K562 (cell line): ENCODE measurements around the gene FOXS1. TPM values are rescaled to one million over a fixed set of nuclear protein-coding genes. Genes with fewer than 3 reads are reported as not detected.

Source experiments
- MCM7 ChIP-seq, 2 experiments: fragments of 450-650 bp; IDR thresholded peaks; 2 replicates each; pipeline ENCODE4 v1.6.1; 2016 to 2018
- NFATC3 ChIP-seq: fragments of 450-650 bp; IDR thresholded peaks from 2 replicates; pipeline ENCODE4 v1.6.1; 2017; ENCODE audit warnings: mild to moderate bottlenecking
- TAF7 ChIP-seq: fragments of 450-650 bp; IDR thresholded peaks from 2 replicates; pipeline ENCODE4 v1.6.1; 2016; ENCODE audit warnings: missing genetic modification characterization, missing compliant biosample characterization
- ZNF217 ChIP-seq: sonication (generic); formaldehyde crosslinking; IDR thresholded peaks from 2 replicates; pipeline ENCODE4 v1.8.0; 2022; ENCODE audit warnings: mild to moderate bottlenecking, missing genetic modification reagents
- polyA plus RNA-seq, 8 experiments: library from polyadenylated mRNA; depleted of rRNA in 4 of 8; stranded (reverse) in 5 of 8; unstranded in 3 of 8; fragments of >200 nt; fragmentation: Nextera tagmentation in 2 of 8; fragmentation: Illumina TruSeq in 1 of 8; extraction: Ambion mirVana in 2 of 8; extraction: Trizol in 1 of 8; gene quantifications; 2 replicates each; pipeline versions ENCODE4 v1.2.1 to v1.2.3, GENCODE V29; 2011 to 2014; ENCODE audit warnings: inconsistent platforms in 1 of 8, missing spikeins in 1 of 8
- total RNA-seq, 7 experiments: library from RNA; depleted of rRNA in 6 of 7; stranded (reverse); fragments of >200 nt in 6 of 7; fragmentation: Illumina TruSeq in 2 of 7; extraction: Trizol in 2 of 7; gene quantifications; 2 replicates each; pipeline versions ENCODE4 v1.2.1 to v1.2.3, GENCODE V29; 2011 to 2021; ENCODE audit warnings: low replicate concordance in 1 of 7
- TF ChIP-seq, protein P1 (sequence below): fragments of 200-800 bp; sonication (Bioruptor generic); IDR thresholded peaks from 2 replicates; pipeline ENCODE4 v1.6.1; 2016; ENCODE audit warnings: missing genetic modification characterization, missing compliant biosample characterization
- TF ChIP-seq, protein P2 (sequence below), 2 experiments: fragments of 450-650 bp; formaldehyde crosslinking in 1 of 2; IDR thresholded peaks; 2 replicates each; pipeline versions ENCODE4 v1.4.0 to v1.6.1; 2014 to 2020; ENCODE audit warnings: mild to moderate bottlenecking in 2 of 2, borderline replicate concordance in 1 of 2, low read depth in 1 of 2
- TF ChIP-seq, protein P3 (sequence below), 2 experiments: fragments of 250-450 bp in 1 of 2; fragments of 450-650 bp in 1 of 2; sonication (Bioruptor Pico) in 1 of 2; IDR thresholded peaks; 2 replicates each; pipeline versions ENCODE4 v1.6.1 to v1.8.0; 2016 to 2021; ENCODE audit warnings: mild to moderate bottlenecking in 2 of 2, moderate library complexity in 2 of 2, missing compliant biosample characterization in 1 of 2, missing genetic modification characterization in 1 of 2
- TF ChIP-seq, protein P4 (sequence below): fragments of 450-650 bp; IDR thresholded peaks from 2 replicates; pipeline ENCODE4 v1.6.1; 2016

Gene FOXS1
- total and polyA plus RNA-seq, 9 of the 15 experiments (the other 6 are each of a cell fraction or from before 2014, with no cell fraction given): not detected

DNA sequence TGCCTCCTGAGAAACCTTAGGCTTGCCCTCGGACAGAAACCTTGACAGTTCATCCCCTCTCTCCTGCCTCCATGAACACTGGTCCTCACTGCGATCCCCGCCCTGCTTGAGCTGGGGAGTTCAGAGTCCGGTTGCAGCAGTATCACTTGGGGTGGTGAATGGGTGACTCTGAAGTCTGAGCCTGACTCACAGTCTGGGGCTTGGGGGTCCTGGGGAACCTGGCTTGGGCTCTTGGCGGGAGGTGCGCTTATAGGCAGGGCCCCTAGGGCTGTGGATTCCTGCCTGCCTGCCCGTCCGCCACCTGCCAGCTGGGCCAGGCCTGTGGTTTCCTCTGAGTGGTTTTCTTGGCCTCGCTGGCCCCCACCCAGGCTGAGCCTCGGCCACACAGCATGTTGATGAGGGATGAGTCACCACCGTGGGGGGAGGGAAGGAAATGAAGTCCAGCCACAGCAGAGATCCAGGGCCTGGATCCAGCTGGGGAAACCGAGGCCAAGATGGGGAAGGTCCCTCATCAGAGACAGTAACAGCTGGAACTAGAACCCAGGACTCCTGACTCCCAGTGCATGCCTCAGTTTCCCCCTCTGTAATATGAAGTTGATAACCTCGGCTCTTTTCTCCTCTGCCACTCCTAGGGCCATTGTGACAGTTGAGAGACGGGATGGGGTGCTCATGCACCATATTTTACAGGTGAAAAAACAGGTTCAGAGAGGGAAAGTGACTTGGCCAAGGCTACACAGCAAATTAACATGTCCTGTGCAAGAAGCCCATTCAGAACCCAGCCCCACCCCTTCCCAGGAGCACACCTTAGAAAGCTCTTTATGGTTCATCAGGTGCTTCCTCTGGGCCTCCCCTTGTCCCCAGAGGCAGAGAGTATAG, 9.2 kb downstream of the FOXS1 start (continued):
- TF ChIP-seq, protein P1, sequence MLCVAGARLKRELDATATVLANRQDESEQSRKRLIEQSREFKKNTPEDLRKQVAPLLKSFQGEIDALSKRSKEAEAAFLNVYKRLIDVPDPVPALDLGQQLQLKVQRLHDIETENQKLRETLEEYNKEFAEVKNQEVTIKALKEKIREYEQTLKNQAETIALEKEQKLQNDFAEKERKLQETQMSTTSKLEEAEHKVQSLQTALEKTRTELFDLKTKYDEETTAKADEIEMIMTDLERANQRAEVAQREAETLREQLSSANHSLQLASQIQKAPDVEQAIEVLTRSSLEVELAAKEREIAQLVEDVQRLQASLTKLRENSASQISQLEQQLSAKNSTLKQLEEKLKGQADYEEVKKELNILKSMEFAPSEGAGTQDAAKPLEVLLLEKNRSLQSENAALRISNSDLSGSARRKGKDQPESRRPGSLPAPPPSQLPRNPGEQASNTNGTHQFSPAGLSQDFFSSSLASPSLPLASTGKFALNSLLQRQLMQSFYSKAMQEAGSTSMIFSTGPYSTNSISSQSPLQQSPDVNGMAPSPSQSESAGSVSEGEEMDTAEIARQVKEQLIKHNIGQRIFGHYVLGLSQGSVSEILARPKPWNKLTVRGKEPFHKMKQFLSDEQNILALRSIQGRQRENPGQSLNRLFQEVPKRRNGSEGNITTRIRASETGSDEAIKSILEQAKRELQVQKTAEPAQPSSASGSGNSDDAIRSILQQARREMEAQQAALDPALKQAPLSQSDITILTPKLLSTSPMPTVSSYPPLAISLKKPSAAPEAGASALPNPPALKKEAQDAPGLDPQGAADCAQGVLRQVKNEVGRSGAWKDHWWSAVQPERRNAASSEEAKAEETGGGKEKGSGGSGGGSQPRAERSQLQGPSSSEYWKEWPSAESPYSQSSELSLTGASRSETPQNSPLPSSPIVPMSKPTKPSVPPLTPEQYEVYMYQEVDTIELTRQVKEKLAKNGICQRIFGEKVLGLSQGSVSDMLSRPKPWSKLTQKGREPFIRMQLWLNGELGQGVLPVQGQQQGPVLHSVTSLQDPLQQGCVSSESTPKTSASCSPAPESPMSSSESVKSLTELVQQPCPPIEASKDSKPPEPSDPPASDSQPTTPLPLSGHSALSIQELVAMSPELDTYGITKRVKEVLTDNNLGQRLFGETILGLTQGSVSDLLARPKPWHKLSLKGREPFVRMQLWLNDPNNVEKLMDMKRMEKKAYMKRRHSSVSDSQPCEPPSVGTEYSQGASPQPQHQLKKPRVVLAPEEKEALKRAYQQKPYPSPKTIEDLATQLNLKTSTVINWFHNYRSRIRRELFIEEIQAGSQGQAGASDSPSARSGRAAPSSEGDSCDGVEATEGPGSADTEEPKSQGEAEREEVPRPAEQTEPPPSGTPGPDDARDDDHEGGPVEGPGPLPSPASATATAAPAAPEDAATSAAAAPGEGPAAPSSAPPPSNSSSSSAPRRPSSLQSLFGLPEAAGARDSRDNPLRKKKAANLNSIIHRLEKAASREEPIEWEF: no peak
- TF ChIP-seq MCM7 (IDR thresholded peaks at IDR 0.05) (no peak), ZNF217 (CRISPR knock-in tag) (no peak), NFATC3 (no peak), TAF7 (tag) (no peak)
- TF ChIP-seq, protein P2, sequence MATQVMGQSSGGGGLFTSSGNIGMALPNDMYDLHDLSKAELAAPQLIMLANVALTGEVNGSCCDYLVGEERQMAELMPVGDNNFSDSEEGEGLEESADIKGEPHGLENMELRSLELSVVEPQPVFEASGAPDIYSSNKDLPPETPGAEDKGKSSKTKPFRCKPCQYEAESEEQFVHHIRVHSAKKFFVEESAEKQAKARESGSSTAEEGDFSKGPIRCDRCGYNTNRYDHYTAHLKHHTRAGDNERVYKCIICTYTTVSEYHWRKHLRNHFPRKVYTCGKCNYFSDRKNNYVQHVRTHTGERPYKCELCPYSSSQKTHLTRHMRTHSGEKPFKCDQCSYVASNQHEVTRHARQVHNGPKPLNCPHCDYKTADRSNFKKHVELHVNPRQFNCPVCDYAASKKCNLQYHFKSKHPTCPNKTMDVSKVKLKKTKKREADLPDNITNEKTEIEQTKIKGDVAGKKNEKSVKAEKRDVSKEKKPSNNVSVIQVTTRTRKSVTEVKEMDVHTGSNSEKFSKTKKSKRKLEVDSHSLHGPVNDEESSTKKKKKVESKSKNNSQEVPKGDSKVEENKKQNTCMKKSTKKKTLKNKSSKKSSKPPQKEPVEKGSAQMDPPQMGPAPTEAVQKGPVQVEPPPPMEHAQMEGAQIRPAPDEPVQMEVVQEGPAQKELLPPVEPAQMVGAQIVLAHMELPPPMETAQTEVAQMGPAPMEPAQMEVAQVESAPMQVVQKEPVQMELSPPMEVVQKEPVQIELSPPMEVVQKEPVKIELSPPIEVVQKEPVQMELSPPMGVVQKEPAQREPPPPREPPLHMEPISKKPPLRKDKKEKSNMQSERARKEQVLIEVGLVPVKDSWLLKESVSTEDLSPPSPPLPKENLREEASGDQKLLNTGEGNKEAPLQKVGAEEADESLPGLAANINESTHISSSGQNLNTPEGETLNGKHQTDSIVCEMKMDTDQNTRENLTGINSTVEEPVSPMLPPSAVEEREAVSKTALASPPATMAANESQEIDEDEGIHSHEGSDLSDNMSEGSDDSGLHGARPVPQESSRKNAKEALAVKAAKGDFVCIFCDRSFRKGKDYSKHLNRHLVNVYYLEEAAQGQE (IDR thresholded peaks at IDR 0.05; ENCODE audit: borderline replicate concordance): peak; percentile 5; the same call in 1 of the 2 replicates
- TF ChIP-seq, protein P2 (CRISPR knock-in tag; IDR thresholded peaks at IDR 0.05; ENCODE audit: low read depth): no peak
- TF ChIP-seq, protein P3, sequence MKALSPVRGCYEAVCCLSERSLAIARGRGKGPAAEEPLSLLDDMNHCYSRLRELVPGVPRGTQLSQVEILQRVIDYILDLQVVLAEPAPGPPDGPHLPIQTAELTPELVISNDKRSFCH (CRISPR knock-in tag; IDR thresholded peaks at IDR 0.05): no peak
- TF ChIP-seq, protein P3 (tag; IDR thresholded peaks at IDR 0.05): 0 out of 2 replicates have a peak, but pooled peaks have one; percentile 32
- TF ChIP-seq, protein P4, sequence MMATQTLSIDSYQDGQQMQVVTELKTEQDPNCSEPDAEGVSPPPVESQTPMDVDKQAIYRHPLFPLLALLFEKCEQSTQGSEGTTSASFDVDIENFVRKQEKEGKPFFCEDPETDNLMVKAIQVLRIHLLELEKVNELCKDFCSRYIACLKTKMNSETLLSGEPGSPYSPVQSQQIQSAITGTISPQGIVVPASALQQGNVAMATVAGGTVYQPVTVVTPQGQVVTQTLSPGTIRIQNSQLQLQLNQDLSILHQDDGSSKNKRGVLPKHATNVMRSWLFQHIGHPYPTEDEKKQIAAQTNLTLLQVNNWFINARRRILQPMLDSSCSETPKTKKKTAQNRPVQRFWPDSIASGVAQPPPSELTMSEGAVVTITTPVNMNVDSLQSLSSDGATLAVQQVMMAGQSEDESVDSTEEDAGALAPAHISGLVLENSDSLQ: peak; percentile 22; the same call in 1 of the 2 replicates
